IMR-90 (cell line): ENCODE data around the gene IL1RAPL1. TPM values are rescaled to one million over a fixed set of nuclear protein-coding genes. Genes with fewer than 3 reads are reported as not detected.

Experiments
- ATAC-seq: fragments of 200-7000 bp; cut with Tn5 transposase; 2 replicates; pipeline ENCODE4 v1.9.1; 2020; ENCODE audit warnings: low read depth, mild to moderate bottlenecking, moderate library complexity
- BruUV-seq: library from RNA; stranded (reverse); fragments of 400-500 nt; replicated peaks from 2 replicates; lab custom pipeline; 2021; lab: Mats Ljungman, UMichigan
- CTCF ChIA-PET: fragments of 300-600 bp; formaldehyde crosslinking; extraction: SDS; loops from one replicate; lab custom pipeline; 2021; ENCODE audit warnings: antibody characterized with exemption; lab: Yijun Ruan, JAX
- POLR2A ChIA-PET: fragments of 300-600 bp; sonication (Branson Sonifier 250); formaldehyde crosslinking; loops from one replicate; lab custom pipeline; 2022; ENCODE audit warnings: antibody characterized with exemption; ENCODE audit not compliant: unreplicated experiment; lab: Charles Lee
- DNase-seq: peaks from one replicate; pipeline ENCODE4 v3.0.0; 2013
- H2AFZ ChIP-seq: replicated peaks from 2 replicates; pipeline ENCODE3; 2013; ENCODE audit warnings: low read length, mild to moderate bottlenecking; ENCODE audit not compliant: poor library complexity
- H2AK5ac ChIP-seq: 2 replicates; pipeline ENCODE4 v1.6.1; 2013; ENCODE audit warnings: low read depth, low read length, inconsistent platforms
- H2AK9ac ChIP-seq: replicated peaks from 2 replicates; pipeline ENCODE3; 2013; ENCODE audit warnings: mild to moderate bottlenecking, low read depth, low read length, moderate library complexity; ENCODE audit not compliant: poor library complexity
- H2BK120ac ChIP-seq: 2 replicates; pipeline ENCODE4 v1.6.1; 2013; ENCODE audit warnings: low read depth, low read length, inconsistent platforms
- H2BK15ac ChIP-seq: 3 replicates; pipeline ENCODE4 v1.6.1; 2013; ENCODE audit warnings: low read depth, low read length, inconsistent platforms
- H2BK20ac ChIP-seq: 2 replicates; pipeline ENCODE4 v1.6.1; 2013; ENCODE audit warnings: low read depth, mild to moderate bottlenecking, inconsistent platforms, low read length, moderate library complexity
- H2BK5ac ChIP-seq: 2 replicates; pipeline ENCODE4 v1.6.1; 2013; ENCODE audit warnings: mild to moderate bottlenecking, low read depth, low read length, inconsistent platforms; ENCODE audit not compliant: poor library complexity, severe bottlenecking
- H3K14ac ChIP-seq: replicated peaks from 2 replicates; pipeline ENCODE4 v1.6.1; 2013; ENCODE audit warnings: low read depth, low read length, inconsistent platforms
- H3K18ac ChIP-seq: 2 replicates; pipeline ENCODE4 v1.6.1; 2013; ENCODE audit warnings: low read depth, low read length, control low read depth
- H3K23ac ChIP-seq: 2 replicates; pipeline ENCODE4 v1.6.1; 2013; ENCODE audit warnings: low read depth, low read length, inconsistent platforms
- H3K27ac ChIP-seq: 2 replicates; pipeline ENCODE4 v1.5.1; 2013; ENCODE audit warnings: mild to moderate bottlenecking, control low read depth, low read length; ENCODE audit not compliant: insufficient read depth
- H3K27me3 ChIP-seq: 2 replicates; pipeline ENCODE4 v1.6.1; 2013; ENCODE audit warnings: low read length; ENCODE audit not compliant: control insufficient read depth, insufficient read depth
- H3K36me3 ChIP-seq: 2 replicates; pipeline ENCODE4 v1.6.1; 2013; ENCODE audit warnings: low read length, mixed read lengths; ENCODE audit not compliant: control insufficient read depth, insufficient read depth
- H3K4ac ChIP-seq: 2 replicates; pipeline ENCODE4 v1.6.1; 2013; ENCODE audit warnings: low read depth, low read length, inconsistent platforms
- H3K4me1 ChIP-seq: 2 replicates; pipeline ENCODE4 v1.6.1; 2013; ENCODE audit warnings: low read length, mixed read lengths; ENCODE audit not compliant: control insufficient read depth, insufficient read depth
- H3K4me2 ChIP-seq: 2 replicates; pipeline ENCODE4 v1.6.1; 2013; ENCODE audit warnings: low read depth, mild to moderate bottlenecking, control low read depth, low read length, moderate library complexity
- H3K4me3 ChIP-seq: 2 replicates; pipeline ENCODE4 v1.5.1; 2013; ENCODE audit warnings: low read depth, mild to moderate bottlenecking, control low read depth, low read length, moderate library complexity; ENCODE audit not compliant: insufficient read depth
- H3K56ac ChIP-seq: 2 replicates; pipeline ENCODE4 v1.6.1; 2013; ENCODE audit warnings: low read length, inconsistent platforms; ENCODE audit not compliant: insufficient read depth; ENCODE audit errors: extremely low read depth
- H3K79me1 ChIP-seq, 2 experiments: 2 replicates each; pipeline ENCODE4 v1.6.1; 2013; ENCODE audit warnings: low read length in 2 of 2, inconsistent platforms in 1 of 2, low read depth in 1 of 2
- H3K9ac ChIP-seq: 2 replicates; pipeline ENCODE4 v1.6.1; 2013; ENCODE audit warnings: low read depth, low read length, control low read depth
- H3K9me1 ChIP-seq: 2 replicates; pipeline ENCODE4 v1.6.1; 2013; ENCODE audit warnings: low read length, inconsistent platforms; ENCODE audit not compliant: insufficient read depth
- H3K9me3 ChIP-seq: 2 replicates; pipeline ENCODE4 v1.6.1; 2013; ENCODE audit warnings: low read length; ENCODE audit not compliant: control insufficient read depth, insufficient read depth
- H4K20me1 ChIP-seq: 2 replicates; pipeline ENCODE4 v1.6.1; 2013; ENCODE audit warnings: low read length, inconsistent platforms; ENCODE audit not compliant: insufficient read depth
- H4K5ac ChIP-seq: 2 replicates; pipeline ENCODE4 v1.6.1; 2013; ENCODE audit warnings: mild to moderate bottlenecking, low read depth, low read length, control low read depth
- H4K8ac ChIP-seq, 2 experiments: 2 replicates each; pipeline ENCODE4 v1.6.1; 2013; ENCODE audit warnings: low read depth in 2 of 2, low read length in 2 of 2, control low read depth in 1 of 2, inconsistent platforms in 1 of 2
- H4K91ac ChIP-seq: 2 replicates; pipeline ENCODE4 v1.6.1; 2013; ENCODE audit warnings: low read depth, low read length, inconsistent platforms; ENCODE audit not compliant: insufficient read depth
- CTCF ChIP-seq: conservative IDR thresholded peaks from 2 replicates; pipeline ENCODE4 v1.5.1; 2012; ENCODE audit warnings: mild to moderate bottlenecking, low read depth, low read length, improper control_type of control experiment
- ELK1 ChIP-seq: fragments of 150-350 bp; IDR thresholded peaks from 2 replicates; pipeline ENCODE4 v1.6.1; 2016; ENCODE audit warnings: low read depth, mild to moderate bottlenecking, low read length, moderate library complexity, borderline replicate concordance
- NFE2L2 ChIP-seq: fragments of 150-350 bp; IDR thresholded peaks from 2 replicates; pipeline ENCODE4 v1.6.1; 2016; ENCODE audit warnings: low read depth, mild to moderate bottlenecking, low read length
- RAD21 ChIP-seq: IDR thresholded peaks from 2 replicates; pipeline ENCODE4 v1.6.1; 2012; ENCODE audit warnings: low read length, improper control_type of control experiment
- RFX5 ChIP-seq: IDR thresholded peaks from 2 replicates; pipeline ENCODE4 v1.8.0; 2012; ENCODE audit warnings: low read depth, mild to moderate bottlenecking, low read length, moderate library complexity
- SMC3 ChIP-seq: fragments of 150-350 bp; IDR thresholded peaks from 2 replicates; pipeline ENCODE4 v1.6.1; 2016; ENCODE audit warnings: low read depth, mild to moderate bottlenecking, antibody characterized with exemption, low read length, moderate library complexity
- USF2 ChIP-seq: fragments of 150-350 bp; IDR thresholded peaks from 2 replicates; pipeline ENCODE4 v1.6.1; 2017; ENCODE audit warnings: mild to moderate bottlenecking, antibody characterized with exemption, low read length, low read depth
- WGBS, 2 experiments: methylation state at CpG; one replicate each; pipeline versions ENCODE4 v1.1.5 to v1.1.7; 2013; ENCODE audit warnings: missing lambda C conversion rate in 2 of 2; ENCODE audit not compliant: insufficient read length in 1 of 2; ENCODE audit errors: extremely low coverage in 2 of 2; 5-methylcytosine and 5-hydroxymethylcytosine counted together
- dilution Hi-C: fragments of 300-500 bp; cut with HindIII; formaldehyde crosslinking; loops from one replicate; pipeline ENCODE4 v1.14.3; 2018; ENCODE audit warnings: low sequenced_read_pairs; ENCODE audit not compliant: unreplicated experiment
- in situ Hi-C: fragments of 300-500 bp; cut with MboI; formaldehyde crosslinking; loops from 3 replicates; pipeline ENCODE4 v1.14.3; 2019; ENCODE audit warnings: low sequenced_read_pairs, inconsistent platforms, mixed read lengths
- intact Hi-C: fragments of 100-400 bp; cut with micrococcal nuclease; formaldehyde crosslinking; loops from 2 replicates; pipeline ENCODE4 v1.10.0; 2022
- polyA plus RNA-seq, 3 experiments: library from polyadenylated mRNA; depleted of rRNA; stranded (reverse); fragments of >200 nt; gene quantifications; 2 replicates each; pipeline ENCODE4 v1.2.3, GENCODE V29; 2012; ENCODE audit warnings: low replicate concordance in 1 of 3
- total RNA-seq: library from RNA; depleted of rRNA; stranded (reverse); fragments of >200 nt; gene quantifications from 2 replicates; pipeline ENCODE4 v1.2.3, GENCODE V29; 2012

Gene IL1RAPL1
- total and polyA plus RNA-seq, 2 of the 4 experiments (the other 2 are of a cell fraction): 1.5 to 9.0 TPM

- no peaks in the 10 kb centered on the region for H3K4me1 ChIP-seq
- no peak overlapping the region for H2AK9ac ChIP-seq
- no peaks in the 10 kb centered on the region for H3K79me1 ChIP-seq
- no peak overlapping the region for H3K23ac ChIP-seq
- H3K4me2 ChIP-seq: no peak overlapping the region
- H3K9ac ChIP-seq: no peak overlapping the region
- H2BK20ac ChIP-seq: no peak overlapping the region
- no peaks in the 10 kb centered on the region for H3K9me3 ChIP-seq
- H3K14ac ChIP-seq: no peak overlapping the region
- H3K18ac ChIP-seq: no peak overlapping the region
- no peak overlapping the region for H2AFZ ChIP-seq
- in situ Hi-C loops (no loop called here), intact Hi-C loops (no loop called here), dilution Hi-C loops (no loop called here)
- no peak overlapping the region for H2BK5ac ChIP-seq
- H4K20me1 ChIP-seq: no peaks in the 10 kb centered on the region
- H3K9me1 ChIP-seq: no peaks in the 10 kb centered on the region
- H3K4ac ChIP-seq: no peak overlapping the region
- TF ChIP-seq RFX5 (no peak), RAD21 (no peak), NFE2L2 (no peak), USF2 (no peak), CTCF (no peak), ELK1 (no peak), SMC3 (no peak)
- no peak overlapping the region for H4K5ac ChIP-seq
- no peak overlapping the region for H2BK15ac ChIP-seq
- H2BK120ac ChIP-seq: no peak overlapping the region
- no peak overlapping the region for H3K27ac ChIP-seq
- no peak overlapping the region for H2AK5ac ChIP-seq
- H3K36me3 ChIP-seq: no peaks in the 10 kb centered on the region
- no peak for ATAC-seq
- no peaks in the 10 kb centered on the region for H3K27me3 ChIP-seq
- CTCF ChIA-PET: interaction anchor here (0.6 kb wide), 1 partner anchor 717 kb away, joined by 3 read pairs; no protein-coding TSS in a partner anchor
- no peak overlapping the region for H3K56ac ChIP-seq
- WGBS, 2 experiments: no CpG with 5 or more reads among the region's 1 CpG
- POLR2A ChIA-PET: no interaction called here
- no peak overlapping the region for H3K4me3 ChIP-seq
- no peak overlapping the region for H4K8ac ChIP-seq
- no TSS peak for BruUV-seq
- no peak overlapping the region for H4K91ac ChIP-seq
- no peak for DNase-seq
Observed at GRCh38 chrX:28552882-28553829, 34.1 kb upstream of the IL1RAPL1 start.
